GM06990 (cell line): ENCODE measurements around the gene NTMT1.

Experiments
- DNase-seq: peaks from one replicate; pipeline ENCODE4 v3.0.0-alpha.2; 2011; ENCODE audit not compliant: insufficient read length; ENCODE audit errors: extremely low read depth
- H3K27me3 ChIP-seq: replicated peaks from 2 replicates; pipeline ENCODE4 v1.6.0; 2011; ENCODE audit warnings: low read length; ENCODE audit not compliant: control insufficient read depth, insufficient read depth
- H3K36me3 ChIP-seq: 2 replicates; pipeline ENCODE4 v1.5.1; 2011; ENCODE audit warnings: low read length; ENCODE audit not compliant: control insufficient read depth, insufficient read depth
- H3K4me3 ChIP-seq: replicated peaks from 2 replicates; pipeline ENCODE4 v1.5.1; 2011; ENCODE audit warnings: low read depth, mild to moderate bottlenecking, control low read depth, low read length
- TF ChIP-seq, protein P1 (sequence below): IDR thresholded peaks from 2 replicates; pipeline ENCODE4 v1.5.1; 2011; ENCODE audit warnings: low read length, control low read depth, mild to moderate bottlenecking, inconsistent platforms; ENCODE audit not compliant: insufficient read depth, poor library complexity, severe bottlenecking

Gene NTMT1

DNA sequence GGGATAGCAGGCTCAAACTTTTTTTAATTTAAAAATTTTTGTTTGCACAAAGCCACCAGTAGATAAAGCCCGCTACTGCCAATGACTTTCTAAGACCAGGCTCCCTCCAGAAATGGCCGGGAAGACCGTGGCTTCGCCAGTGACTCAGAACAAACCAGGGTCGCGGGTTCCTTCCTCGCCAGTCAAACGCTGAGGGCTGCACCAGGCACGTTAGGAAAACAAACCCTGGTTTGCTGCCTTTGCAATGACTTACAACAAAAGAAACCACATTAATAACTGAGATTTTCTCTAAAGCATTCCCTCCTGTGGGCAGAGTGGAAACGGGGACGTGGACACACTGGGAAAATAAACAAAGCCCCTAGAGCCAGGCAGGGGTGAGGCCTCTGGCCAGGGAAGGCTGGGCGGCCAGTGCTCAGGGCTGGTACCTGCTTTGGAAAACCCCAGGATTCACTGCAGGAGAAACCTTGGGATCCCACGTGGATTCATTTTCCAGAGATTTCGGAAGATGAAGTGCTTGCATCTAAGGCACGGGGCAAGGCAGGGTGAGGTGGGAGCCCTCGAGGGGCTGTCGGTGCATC is 43.3 kb downstream of the NTMT1 start:
- TF ChIP-seq, protein P1, sequence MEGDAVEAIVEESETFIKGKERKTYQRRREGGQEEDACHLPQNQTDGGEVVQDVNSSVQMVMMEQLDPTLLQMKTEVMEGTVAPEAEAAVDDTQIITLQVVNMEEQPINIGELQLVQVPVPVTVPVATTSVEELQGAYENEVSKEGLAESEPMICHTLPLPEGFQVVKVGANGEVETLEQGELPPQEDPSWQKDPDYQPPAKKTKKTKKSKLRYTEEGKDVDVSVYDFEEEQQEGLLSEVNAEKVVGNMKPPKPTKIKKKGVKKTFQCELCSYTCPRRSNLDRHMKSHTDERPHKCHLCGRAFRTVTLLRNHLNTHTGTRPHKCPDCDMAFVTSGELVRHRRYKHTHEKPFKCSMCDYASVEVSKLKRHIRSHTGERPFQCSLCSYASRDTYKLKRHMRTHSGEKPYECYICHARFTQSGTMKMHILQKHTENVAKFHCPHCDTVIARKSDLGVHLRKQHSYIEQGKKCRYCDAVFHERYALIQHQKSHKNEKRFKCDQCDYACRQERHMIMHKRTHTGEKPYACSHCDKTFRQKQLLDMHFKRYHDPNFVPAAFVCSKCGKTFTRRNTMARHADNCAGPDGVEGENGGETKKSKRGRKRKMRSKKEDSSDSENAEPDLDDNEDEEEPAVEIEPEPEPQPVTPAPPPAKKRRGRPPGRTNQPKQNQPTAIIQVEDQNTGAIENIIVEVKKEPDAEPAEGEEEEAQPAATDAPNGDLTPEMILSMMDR = no peak
- Histone ChIP-seq H3K36me3 (no peaks in the 10 kb centered on the region), H3K4me3 (no peak overlapping the region), H3K27me3 (peaks cover 2% of the 10 kb centered on the region)
- no peak for DNase-seq

DNA sequence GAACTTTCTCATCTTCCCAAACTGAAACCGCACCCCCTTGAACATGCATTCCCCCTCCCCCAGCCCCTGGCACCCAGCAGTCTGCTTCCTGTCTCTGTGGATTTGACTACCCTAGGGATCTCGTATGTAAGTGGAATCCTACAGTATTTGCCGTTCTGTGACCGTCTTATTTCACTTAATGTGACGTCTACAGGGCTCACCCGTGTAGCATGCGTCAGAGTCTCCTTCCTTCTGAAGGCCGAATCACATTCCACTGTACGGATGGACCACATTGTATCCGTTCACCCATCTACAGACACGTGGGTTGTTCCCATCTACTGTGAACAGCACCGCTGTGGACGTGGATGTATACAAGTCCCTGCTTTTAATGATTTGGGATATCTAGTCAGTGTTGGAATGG is 44.0 kb downstream of the NTMT1 start:
- no peak for DNase-seq
- H3K4me3 ChIP-seq = no peak overlapping the region
- TF ChIP-seq, protein P1 = no peak
- no peaks in the 10 kb centered on the region for H3K36me3 ChIP-seq
- peaks cover 2% of the 10 kb centered on the region for H3K27me3 ChIP-seq

DNA sequence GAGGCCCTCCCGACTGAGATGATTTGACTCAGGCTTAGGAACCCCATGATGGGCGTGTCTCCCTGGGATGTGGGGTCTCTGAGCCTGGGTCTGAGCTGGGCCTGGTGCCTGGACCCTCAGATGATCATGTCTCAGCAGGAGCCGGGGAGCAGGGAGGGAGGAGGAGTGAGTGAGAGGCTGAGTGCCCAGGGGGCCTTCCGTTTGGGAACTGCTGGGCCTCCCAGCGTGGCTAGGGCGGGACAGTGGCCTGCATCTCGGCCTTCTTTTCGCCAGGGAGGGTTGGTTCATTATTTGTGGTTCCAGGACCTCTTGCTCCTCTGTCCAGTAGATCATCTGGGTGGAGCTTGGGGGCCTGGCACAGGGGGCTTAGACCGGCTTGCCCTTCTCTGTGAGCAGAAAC is 45.1 kb downstream of the NTMT1 start:
- H3K4me3 ChIP-seq = no peak overlapping the region
- no peaks in the 10 kb centered on the region for H3K36me3 ChIP-seq
- TF ChIP-seq, protein P1 = no peak
- peaks cover 2% of the 10 kb centered on the region for H3K27me3 ChIP-seq
- no peak for DNase-seq

DNA sequence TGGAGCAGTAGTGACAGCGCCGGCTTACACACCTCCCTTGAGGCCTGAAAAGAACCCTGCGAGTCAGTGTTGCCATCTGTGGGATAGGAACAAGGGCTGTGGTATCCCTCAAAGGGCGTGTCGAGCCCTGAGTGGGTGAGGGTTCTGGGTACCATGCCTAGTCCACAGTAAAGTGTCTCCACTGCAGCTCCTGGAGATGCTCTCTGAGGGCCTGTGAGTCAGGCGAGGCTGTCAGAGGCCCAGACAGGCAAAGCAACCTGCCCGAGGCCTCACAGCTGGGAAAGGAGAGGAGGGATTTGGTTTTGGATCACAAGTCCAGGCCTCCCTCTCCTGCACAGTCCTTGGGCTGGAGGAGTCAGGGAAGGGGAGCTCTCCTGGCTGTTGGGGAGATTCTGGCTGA is 45.6 kb downstream of the NTMT1 start:
- Histone ChIP-seq H3K36me3 (no peaks in the 10 kb centered on the region), H3K4me3 (no peak overlapping the region), H3K27me3 (peaks cover 2% of the 10 kb centered on the region)
- DNase-seq = no peak
- TF ChIP-seq, protein P1 = no peak

DNA sequence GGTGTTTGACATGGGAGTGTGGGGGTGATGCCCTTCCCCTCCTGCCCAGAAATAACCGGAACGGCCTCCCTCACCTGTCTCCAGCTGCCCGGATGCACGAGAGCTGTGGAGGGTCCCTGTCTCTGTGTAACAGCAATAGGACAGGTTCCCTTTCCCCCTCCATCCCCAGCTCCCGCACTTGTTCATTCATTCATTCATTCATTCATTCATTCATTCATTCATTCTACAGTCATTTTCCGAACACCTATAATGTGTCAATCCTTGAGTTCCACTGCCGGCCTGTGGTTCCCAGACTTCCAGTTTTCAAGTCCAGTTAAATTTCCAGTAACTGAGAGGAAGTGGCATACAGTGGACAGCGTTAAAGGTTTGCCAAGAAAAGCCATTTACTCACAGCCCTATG is 46.7 kb downstream of the NTMT1 start:
- H3K27me3 ChIP-seq = peaks cover 2% of the 10 kb centered on the region
- no peak overlapping the region for H3K4me3 ChIP-seq
- TF ChIP-seq, protein P1 = no peak
- DNase-seq = no peak
- no peaks in the 10 kb centered on the region for H3K36me3 ChIP-seq

DNA sequence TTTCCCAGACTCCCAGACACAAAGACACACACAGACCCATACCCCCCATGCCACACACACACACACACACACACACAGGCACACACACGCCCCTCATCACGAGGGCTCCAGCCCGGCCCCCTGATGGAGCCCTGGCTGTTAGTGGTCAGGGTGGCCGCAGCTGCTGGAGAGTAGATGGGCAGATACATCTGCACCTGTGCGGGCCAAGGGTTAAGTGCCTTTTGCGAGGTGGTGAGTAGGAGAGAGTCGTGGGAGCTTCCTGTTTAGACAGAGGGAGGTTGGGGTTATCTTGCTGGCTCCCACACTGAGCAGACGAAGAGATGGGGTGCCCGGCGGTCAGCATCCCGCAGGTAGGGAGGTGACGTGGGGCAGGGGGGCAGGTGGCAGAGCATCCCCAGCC is 47.6 kb downstream of the NTMT1 start:
- TF ChIP-seq, protein P1 = no peak
- no peak for DNase-seq
- H3K4me3 ChIP-seq = no peak overlapping the region
- no peaks in the 10 kb centered on the region for H3K36me3 ChIP-seq
- peaks cover 2% of the 10 kb centered on the region for H3K27me3 ChIP-seq
